Skeletal muscle satellite cell (primary cell): ENCODE data around the gene MX1.

Experiments
- H3K27me3 ChIP-seq: 2 replicates; pipeline ENCODE4 v1.7.0; 2013; ENCODE audit warnings: low read length; ENCODE audit not compliant: control insufficient read depth, insufficient read depth
- H3K36me3 ChIP-seq: 2 replicates; pipeline ENCODE4 v1.7.0; 2013; ENCODE audit warnings: mild to moderate bottlenecking, control low read depth, low read length; ENCODE audit not compliant: insufficient read depth
- H3K4me1 ChIP-seq: 2 replicates; pipeline ENCODE4 v1.7.0; 2013; ENCODE audit warnings: low read length; ENCODE audit not compliant: control insufficient read depth, insufficient read depth
- H3K4me2 ChIP-seq: 2 replicates; pipeline ENCODE4 v1.7.0; 2013; ENCODE audit warnings: mild to moderate bottlenecking, low read length
- H3K4me3 ChIP-seq: 2 replicates; pipeline ENCODE4 v1.7.0; 2013; ENCODE audit warnings: low read length
- H3K9ac ChIP-seq: 2 replicates; pipeline ENCODE4 v1.7.0; 2013; ENCODE audit warnings: mild to moderate bottlenecking, low read depth, low read length, moderate library complexity
- H3K9me3 ChIP-seq: replicated peaks from 2 replicates; pipeline ENCODE4 v1.7.0; 2013; ENCODE audit warnings: mild to moderate bottlenecking, control low read depth, low read length

Gene MX1

DNA sequence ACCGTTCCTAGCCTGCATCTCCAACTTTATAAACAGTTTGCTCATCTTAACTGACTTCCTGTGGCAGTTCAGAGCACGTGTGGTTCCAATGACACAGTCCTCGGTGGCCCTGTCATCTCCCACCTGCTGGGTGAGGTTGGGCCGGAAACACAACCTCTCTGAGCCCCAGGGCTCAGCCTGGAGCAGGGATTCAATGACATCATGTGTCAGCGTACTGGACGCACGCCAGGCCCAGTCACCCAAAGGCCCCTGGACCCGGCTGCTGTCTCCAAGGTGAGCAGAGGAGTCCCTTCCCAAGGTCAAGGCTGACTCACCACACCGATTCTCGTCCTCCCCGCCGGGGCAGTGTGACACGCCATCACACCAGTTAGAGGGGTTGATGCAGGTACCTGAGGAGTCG is 62.0 kb downstream of the MX1 start:
- Histone ChIP-seq H3K27me3 (no peaks in the 10 kb centered on the region), H3K9ac (no peak overlapping the region), H3K36me3 (no peaks in the 10 kb centered on the region), H3K4me3 (no peak overlapping the region), H3K9me3 (no peaks in the 10 kb centered on the region), H3K4me2 (no peak overlapping the region), H3K4me1 (peaks cover 8% of the 10 kb centered on the region)

DNA sequence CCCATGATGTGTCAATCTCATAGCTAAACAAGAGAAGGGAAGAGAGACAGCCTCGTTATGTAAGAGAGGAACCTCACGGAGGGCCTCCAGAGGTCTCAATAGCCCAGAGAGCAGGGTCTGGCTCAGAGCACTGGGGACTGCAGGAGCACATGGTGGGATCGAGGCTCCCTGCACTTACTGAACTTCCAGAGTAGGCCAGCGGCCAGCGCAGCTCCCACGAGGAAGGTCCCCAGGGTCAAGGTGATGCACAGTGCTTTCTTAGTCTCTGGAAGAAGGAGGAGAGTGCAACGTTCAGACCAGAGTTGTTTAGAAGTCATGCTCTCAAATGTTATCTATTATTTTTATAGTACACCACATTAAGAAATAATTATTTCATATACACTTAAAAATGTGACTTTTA is 63.3 kb downstream of the MX1 start:
- Histone ChIP-seq H3K4me1 (peaks cover 8% of the 10 kb centered on the region), H3K27me3 (no peaks in the 10 kb centered on the region), H3K4me2 (no peak overlapping the region), H3K36me3 (no peaks in the 10 kb centered on the region), H3K4me3 (no peak overlapping the region), H3K9ac (no peak overlapping the region), H3K9me3 (no peaks in the 10 kb centered on the region)

DNA sequence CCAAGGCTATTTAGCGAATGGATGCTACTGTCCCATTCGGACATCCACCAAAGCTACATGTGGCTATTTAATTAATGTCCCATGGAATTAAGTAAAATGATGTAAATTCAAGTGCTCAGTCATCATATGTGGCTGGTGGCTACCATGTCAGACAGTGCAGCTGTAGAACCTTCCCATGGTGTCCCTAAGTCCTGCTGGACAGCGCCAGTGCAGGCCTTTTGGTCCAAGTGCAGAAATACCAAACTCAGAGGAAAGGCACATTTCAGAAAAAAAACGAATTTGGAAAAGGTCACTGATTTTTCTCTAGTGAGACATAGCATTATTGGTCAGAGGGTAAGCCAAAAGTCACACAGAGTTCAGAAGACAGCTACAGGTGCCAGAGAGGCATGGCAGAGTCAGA is 64.3 kb downstream of the MX1 start:
- no peak overlapping the region for H3K9ac ChIP-seq
- no peaks in the 10 kb centered on the region for H3K9me3 ChIP-seq
- H3K4me3 ChIP-seq: no peak overlapping the region
- H3K4me2 ChIP-seq: no peak overlapping the region
- H3K4me1 ChIP-seq: peaks cover 8% of the 10 kb centered on the region
- H3K27me3 ChIP-seq: no peaks in the 10 kb centered on the region
- no peaks in the 10 kb centered on the region for H3K36me3 ChIP-seq

- Histone ChIP-seq H3K4me1 (peaks cover 5% of the 10 kb centered on the region), H3K9ac (no peak overlapping the region), H3K36me3 (no peaks in the 10 kb centered on the region), H3K9me3 (no peaks in the 10 kb centered on the region), H3K27me3 (peaks cover 3% of the 10 kb centered on the region), H3K4me2 (no peak overlapping the region), H3K4me3 (no peak overlapping the region)
Measured at GRCh38 chr21:41491412-41491811, 65.4 kb downstream of the MX1 start.

GRCh38 chr21:41494242-41494641 is 68.2 kb downstream of the MX1 start:
- no peaks in the 10 kb centered on the region for H3K4me1 ChIP-seq
- peaks cover 15% of the 10 kb centered on the region for H3K27me3 ChIP-seq
- no peak overlapping the region for H3K9ac ChIP-seq
- no peak overlapping the region for H3K4me2 ChIP-seq
- no peaks in the 10 kb centered on the region for H3K9me3 ChIP-seq
- H3K36me3 ChIP-seq: no peaks in the 10 kb centered on the region
- H3K4me3 ChIP-seq: no peak overlapping the region

GRCh38 chr21:41497008-41497407 is 71.0 kb downstream of the MX1 start:
- Histone ChIP-seq H3K4me2 (no peak overlapping the region), H3K4me3 (no peak overlapping the region), H3K4me1 (no peaks in the 10 kb centered on the region), H3K36me3 (no peaks in the 10 kb centered on the region), H3K27me3 (peaks cover 27% of the 10 kb centered on the region), H3K9ac (no peak overlapping the region), H3K9me3 (no peaks in the 10 kb centered on the region)

- Histone ChIP-seq H3K4me3 (no peak overlapping the region), H3K9ac (no peak overlapping the region), H3K9me3 (no peaks in the 10 kb centered on the region), H3K4me2 (no peak overlapping the region), H3K27me3 (peaks cover 33% of the 10 kb centered on the region), H3K4me1 (no peaks in the 10 kb centered on the region), H3K36me3 (no peaks in the 10 kb centered on the region)
Measured at GRCh38 chr21:41497788-41498187, 71.7 kb downstream of the MX1 start.

DNA sequence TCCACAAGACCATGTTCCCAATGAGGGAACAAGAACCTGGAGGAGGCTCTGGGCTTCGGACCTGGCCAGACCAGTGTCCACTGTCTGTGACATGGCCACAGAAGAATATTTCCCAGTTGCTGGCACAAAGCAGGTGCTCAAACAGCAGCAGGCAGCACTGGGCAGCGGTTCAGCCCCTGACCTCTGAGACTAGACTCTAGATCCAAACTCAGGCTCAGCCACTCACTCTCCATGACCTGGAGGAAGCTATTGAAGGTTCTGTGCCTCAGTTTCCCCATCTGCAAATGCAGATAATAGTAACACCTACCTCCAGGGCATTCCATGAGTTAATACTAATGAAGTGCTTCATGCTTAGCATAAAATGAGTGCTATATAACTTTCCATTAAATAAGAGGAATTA is 73.9 kb downstream of the MX1 start:
- no peaks in the 10 kb centered on the region for H3K9me3 ChIP-seq

GRCh38 chr21:41500363-41500762 is 74.3 kb downstream of the MX1 start:
- no peak overlapping the region for H3K4me2 ChIP-seq
- H3K9me3 ChIP-seq: no peaks in the 10 kb centered on the region
- H3K4me1 ChIP-seq: no peaks in the 10 kb centered on the region
- no peaks in the 10 kb centered on the region for H3K36me3 ChIP-seq
- peaks cover 48% of the 10 kb centered on the region for H3K27me3 ChIP-seq
- H3K4me3 ChIP-seq: no peak overlapping the region
- no peak overlapping the region for H3K9ac ChIP-seq

More for the DNA sequence above, 73.9 kb downstream of the MX1 start:
- no peaks in the 10 kb centered on the region for H3K4me1 ChIP-seq
- H3K9ac ChIP-seq: no peak overlapping the region
- no peak overlapping the region for H3K4me2 ChIP-seq
- peaks cover 46% of the 10 kb centered on the region for H3K27me3 ChIP-seq
- H3K36me3 ChIP-seq: no peaks in the 10 kb centered on the region
- H3K4me3 ChIP-seq: no peak overlapping the region

DNA sequence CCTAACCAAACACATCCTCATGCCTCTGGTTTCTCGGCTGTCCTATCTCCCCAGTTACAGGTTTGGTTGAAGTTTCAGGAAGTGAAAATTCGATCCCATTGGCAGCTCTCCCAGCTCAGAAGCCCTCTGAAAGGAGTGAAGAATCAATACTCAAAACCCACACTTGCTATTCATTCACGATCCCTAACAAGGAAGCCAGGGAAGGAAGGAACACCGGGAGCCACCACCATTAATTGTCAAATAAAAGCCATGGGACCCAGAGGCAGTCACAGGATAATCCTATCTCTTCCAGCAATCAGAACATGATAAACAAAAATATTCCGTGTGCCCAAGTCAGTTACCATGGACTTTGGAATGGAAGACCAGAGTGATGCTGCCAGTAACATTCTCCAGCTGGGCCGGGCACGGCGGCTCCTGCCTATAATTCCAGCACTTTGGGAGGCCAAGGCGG is 74.9 kb downstream of the MX1 start:
- Histone ChIP-seq H3K4me3 (no peak overlapping the region), H3K27me3 (peaks cover 53% of the 10 kb centered on the region), H3K4me1 (no peaks in the 10 kb centered on the region), H3K9ac (no peak overlapping the region), H3K9me3 (no peaks in the 10 kb centered on the region), H3K4me2 (no peak overlapping the region), H3K36me3 (no peaks in the 10 kb centered on the region)

- H3K4me1 ChIP-seq: no peaks in the 10 kb centered on the region
- H3K4me2 ChIP-seq: no peak overlapping the region
- H3K9me3 ChIP-seq: no peaks in the 10 kb centered on the region
- no peaks in the 10 kb centered on the region for H3K36me3 ChIP-seq
- H3K9ac ChIP-seq: no peak overlapping the region
- peaks cover 59% of the 10 kb centered on the region for H3K27me3 ChIP-seq
- no peak overlapping the region for H3K4me3 ChIP-seq
Measured at GRCh38 chr21:41501919-41502318, 75.9 kb downstream of the MX1 start.

DNA sequence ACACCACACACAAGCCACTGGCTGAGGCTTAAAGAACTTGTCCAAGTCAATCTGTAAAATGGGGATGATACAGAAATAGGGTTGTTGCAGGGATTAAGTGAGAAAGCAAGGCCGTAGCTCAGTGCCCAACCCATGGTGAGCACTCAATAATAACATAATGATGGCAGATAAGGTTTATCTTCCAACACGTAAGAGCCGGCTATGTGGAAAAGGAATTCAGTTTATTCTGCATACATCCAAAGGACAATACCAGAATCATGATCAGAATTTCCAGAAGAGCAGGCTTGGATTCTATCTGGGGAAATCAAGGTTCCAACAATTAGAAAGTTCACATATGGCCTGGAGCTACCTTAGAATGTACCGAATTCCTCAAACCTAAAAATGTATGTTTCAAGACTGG is 77.3 kb downstream of the MX1 start:
- Histone ChIP-seq H3K4me2 (no peak overlapping the region), H3K4me3 (no peak overlapping the region), H3K4me1 (no peaks in the 10 kb centered on the region), H3K27me3 (peaks cover 64% of the 10 kb centered on the region), H3K9me3 (no peaks in the 10 kb centered on the region), H3K9ac (no peak overlapping the region), H3K36me3 (no peaks in the 10 kb centered on the region)
